ENCODE data around the gene IMP3.
"Not testable (repeated sequence)": the region's sequence is repeated elsewhere in the genome, so short reads cannot be mapped to it uniquely, and the experiment has no call there.

The IMP3 gene

GRCh38 chr15:75651810-75652543 is 12.0 kb upstream of the IMP3 start:
- in situ Hi-C loops (cut with MboI; ENCODE audit: low sequenced_read_pairs): no loop called here

GRCh38 chr15:75650908-75651809 is 11.1 kb upstream of the IMP3 start:
- in situ Hi-C loops (cut with MboI; ENCODE audit: low sequenced_read_pairs): no loop called here

DNA sequence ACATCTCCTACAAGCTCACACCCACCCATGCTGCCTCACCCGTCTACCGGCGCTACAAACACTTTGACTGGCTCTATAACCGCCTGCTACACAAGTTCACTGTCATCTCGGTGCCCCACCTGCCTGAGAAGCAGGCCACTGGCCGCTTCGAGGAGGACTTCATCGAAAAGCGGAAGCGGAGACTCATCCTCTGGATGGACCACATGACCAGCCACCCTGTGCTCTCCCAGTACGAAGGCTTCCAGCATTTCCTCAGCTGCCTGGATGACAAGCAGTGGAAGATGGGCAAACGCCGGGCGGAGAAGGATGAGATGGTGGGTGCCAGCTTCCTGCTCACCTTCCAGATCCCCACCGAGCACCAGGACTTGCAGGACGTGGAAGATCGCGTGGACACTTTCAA is 9.8 kb upstream of the IMP3 start:
- in situ Hi-C loops (cut with MboI; ENCODE audit: low sequenced_read_pairs): no loop called here

DNA sequence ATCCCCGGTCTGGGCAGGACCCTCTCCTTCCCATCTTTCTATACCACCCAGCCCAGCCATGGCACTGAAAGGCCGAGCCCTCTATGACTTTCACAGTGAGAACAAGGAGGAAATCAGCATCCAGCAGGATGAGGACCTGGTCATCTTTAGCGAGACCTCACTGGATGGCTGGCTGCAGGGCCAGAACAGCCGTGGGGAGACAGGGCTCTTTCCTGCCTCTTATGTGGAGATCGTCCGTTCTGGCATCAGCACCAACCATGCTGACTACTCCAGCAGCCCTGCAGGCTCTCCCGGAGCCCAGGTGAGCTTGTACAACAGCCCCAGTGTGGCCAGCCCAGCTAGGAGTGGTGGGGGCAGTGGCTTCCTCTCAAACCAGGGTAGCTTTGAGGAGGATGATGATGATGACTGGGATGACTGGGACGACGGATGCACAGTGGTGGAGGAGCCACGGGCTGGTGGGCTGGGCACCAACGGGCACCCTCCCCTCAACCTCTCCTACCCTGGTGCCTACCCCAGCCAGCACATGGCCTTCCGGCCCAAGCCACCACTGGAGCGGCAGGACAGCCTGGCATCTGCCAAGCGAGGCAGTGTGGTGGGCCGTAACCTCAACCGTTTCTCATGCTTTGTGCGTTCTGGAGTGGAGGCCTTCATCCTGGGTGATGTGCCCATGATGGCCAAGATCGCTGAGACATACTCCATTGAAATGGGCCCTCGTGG is 9.2 kb upstream of the IMP3 start:
- in situ Hi-C loops (cut with MboI; ENCODE audit: low sequenced_read_pairs): no loop called here

DNA sequence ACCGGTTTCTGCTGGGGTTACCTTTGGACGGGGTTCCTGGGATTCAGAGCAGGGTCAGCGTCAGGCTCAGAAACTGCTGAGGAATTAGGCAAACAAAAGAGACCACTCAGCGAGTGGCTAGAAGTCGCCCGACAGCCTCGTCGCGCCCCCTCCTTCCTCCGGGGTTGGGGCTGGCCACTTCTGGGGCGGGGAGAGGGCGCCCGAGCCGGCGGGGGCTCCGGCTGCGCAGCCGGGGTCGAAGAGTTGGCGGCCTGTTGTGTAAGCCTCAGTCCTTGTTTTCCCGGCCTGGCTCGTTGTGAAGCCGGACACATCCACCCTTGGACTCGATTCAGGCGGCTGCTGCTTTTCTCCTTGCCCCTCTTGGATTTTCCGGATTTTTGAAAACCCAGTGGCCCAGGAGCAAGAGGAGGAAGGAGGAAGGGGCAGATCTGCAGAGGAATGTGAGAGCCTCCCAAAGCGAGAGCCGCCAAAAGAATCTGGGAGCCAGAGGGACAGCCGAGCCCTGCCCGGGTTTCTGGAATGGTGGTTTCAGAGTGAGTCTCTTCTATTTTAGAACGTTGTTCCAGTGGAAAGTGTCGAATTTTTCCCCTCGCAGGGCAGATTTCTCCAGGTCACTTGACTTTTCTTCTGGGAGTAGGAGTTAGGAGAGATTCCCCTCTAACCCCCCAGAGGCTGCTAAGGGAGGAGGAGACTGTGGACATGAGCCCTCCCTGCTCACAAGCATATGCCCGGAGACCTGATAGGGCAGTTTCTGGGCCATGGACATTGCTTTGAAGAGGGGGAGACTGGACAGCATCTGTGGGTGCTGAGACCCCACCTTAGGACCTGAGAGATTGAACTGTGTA is 8.4 kb upstream of the IMP3 start:
- in situ Hi-C loops (cut with MboI; ENCODE audit: low sequenced_read_pairs): no loop called here

DNA sequence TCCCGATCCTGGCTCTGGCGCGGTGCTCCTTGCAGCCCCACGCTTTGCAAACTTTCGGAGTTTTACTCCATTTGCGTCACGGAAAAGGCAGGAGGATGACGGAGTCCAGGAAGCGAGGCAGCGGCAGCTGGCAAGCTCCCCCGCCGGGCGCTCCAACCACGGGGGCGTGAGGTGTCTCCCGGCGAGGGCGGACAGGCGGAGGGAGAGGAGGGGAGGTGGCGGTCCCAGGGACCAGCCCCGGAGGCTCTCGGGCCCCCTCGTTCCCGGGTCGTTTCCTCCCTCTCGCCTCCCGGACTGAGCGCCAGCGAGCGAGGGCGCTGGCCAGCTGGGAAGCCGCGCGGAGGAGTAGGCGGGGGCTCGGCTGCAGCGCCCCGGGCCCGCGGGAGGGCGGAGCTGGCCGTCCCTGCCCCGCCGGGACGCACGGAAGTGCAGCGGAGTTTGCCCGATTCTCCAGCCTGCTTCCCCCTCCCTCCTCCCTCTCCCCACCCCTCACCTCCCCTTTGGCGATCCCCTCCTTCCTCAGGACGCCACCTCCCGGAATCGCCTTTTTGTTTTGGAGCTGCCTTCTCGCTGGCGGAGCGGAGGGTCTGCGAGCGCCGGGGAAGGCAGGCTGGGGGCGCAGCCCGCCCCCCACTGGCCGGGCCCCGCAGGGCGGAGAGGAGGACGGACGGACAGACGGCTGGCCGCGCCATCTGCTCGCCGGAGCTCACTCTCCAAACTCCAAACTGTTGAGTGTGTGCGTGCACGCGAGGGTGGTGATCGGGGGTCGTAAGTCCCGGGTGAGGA is 7.5 kb upstream of the IMP3 start, which contains the start of gene SNX33:
TSS of gene SNX33 (plus strand) at position 543 of the 786 bp plus-strand sequence. CDS start 1,191 bp downstream, outside the sequence.
- in situ Hi-C loops (cut with MboI; ENCODE audit: low sequenced_read_pairs): no loop called here

DNA sequence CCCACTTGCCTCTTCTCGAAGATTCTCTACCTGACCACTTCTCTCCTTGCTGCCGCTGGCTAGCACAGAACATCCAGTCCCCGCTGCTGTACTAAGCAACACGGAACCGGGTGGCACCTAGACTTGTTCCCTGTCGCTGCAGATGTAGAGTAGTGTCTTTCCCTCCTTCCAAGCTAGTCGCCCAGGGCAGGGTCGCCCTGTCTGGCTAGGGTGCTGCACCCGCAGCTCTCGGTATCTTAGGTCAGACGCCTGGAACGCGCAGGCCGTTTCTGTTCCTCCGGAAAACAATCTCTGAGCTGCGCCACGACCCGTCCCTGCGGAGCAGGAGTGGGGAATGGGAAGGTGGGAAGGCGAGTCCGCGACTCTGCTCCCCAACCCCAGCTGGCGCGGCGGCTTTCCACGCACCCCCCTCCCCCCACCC is 6.9 kb upstream of the IMP3 start:
- in situ Hi-C loops (cut with MboI; ENCODE audit: low sequenced_read_pairs): no loop called here

- in situ Hi-C loops (cut with MboI; ENCODE audit: low sequenced_read_pairs): no loop called here
Measured at GRCh38 chr15:75646112-75646943, 6.3 kb upstream of the IMP3 start.

DNA sequence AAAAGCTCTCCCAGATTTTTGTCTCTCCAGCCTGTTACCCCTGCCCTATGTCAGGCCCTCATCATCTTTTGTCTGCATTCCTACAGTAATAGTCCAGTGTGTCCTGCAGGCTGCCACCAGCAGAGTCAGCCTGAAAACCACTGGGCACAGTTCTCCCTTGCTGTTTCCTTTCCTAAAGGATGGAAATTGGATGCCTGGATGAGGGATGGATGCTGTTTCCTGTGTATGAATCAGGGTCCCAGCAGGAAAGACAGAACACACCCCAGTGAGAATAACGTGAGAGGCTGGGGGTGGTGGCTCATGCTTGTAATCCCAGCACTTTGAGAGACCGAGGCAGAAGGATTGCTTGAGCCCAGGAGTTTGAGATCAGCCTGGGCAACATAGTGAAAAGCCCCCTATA is 4.4 kb upstream of the IMP3 start:
- in situ Hi-C loops (cut with MboI; ENCODE audit: low sequenced_read_pairs): no loop called here

- in situ Hi-C loops (cut with MboI; ENCODE audit: low sequenced_read_pairs): no loop called here
Measured at GRCh38 chr15:75641603-75642002, 1.6 kb upstream of the IMP3 start.

DNA sequence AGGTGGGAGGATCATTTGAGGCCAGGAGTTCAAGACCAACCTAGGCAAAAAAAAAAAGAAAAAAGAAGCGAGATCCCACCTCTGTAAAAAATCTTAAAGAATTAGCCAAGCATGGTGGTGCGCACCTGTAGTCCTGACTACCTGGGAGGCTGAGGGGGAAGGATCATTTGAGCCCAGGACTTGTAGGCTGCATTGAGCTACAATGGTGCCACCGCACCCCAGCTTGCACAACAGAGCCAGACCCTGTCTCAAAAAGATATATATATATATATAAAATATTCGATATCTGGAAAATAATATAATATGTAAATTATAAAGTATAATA is 1.1 kb upstream of the IMP3 start:
- in situ Hi-C loops (cut with MboI; ENCODE audit: low sequenced_read_pairs): no loop called here

- in situ Hi-C loops (cut with MboI; ENCODE audit: low sequenced_read_pairs): no loop called here
Measured at GRCh38 chr15:75640483-75641178, 607 bp upstream of the IMP3 start.

DNA sequence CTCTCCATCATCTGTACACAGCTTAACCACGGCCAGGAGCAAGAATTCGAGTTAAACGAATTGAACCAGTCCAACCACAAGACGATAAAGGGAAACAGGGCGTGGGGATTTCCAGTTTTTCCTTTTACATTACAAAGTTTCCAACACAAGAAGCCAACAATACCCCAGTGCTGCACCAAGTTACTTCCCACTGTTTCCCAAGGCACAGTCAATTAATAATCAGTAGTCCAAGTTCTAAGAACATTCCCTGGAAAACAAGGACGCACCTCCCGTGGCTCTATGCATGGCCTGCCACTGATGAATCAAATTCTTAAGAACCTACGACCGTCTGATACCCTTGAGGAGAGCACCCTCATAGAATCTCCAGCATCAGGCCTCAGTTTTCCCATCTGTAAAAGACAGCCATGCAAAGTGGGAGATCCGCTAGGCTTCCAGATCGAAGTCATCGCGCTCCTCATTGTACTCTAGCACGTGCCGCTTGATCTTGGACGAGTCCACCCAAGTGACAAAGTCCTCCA is 774 bp downstream of the IMP3 start:
- in situ Hi-C loops (cut with MboI; ENCODE audit: low sequenced_read_pairs): no loop called here

GRCh38 chr15:75637245-75638009 is 2.6 kb downstream of the IMP3 start:
- in situ Hi-C loops (cut with MboI; ENCODE audit: low sequenced_read_pairs): no loop called here

GRCh38 chr15:75636026-75636425 is 4.0 kb downstream of the IMP3 start:
- in situ Hi-C loops (cut with MboI; ENCODE audit: low sequenced_read_pairs): no loop called here

- in situ Hi-C loops (cut with MboI; ENCODE audit: low sequenced_read_pairs): not testable (repeated sequence)
Measured at GRCh38 chr15:75633922-75634321, 6.1 kb downstream of the IMP3 start.

DNA sequence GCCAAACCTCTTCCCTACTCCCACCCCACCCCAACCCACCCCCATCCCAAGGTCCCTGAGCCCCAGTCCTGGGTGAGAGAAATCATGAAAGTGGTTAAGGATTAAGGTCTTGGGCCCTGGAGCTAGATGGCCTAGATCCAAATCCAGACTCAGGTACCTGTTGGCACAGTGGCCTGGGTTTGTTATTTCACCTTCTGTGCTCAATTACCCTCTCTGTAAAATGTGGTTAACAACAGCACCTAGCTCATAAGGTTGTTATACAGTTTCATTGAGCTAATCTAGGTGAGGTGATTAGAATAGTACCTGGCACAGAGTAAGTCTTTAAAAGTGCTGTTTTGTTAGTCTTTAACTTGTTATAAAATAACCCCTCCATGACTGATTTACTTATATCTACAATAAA is 8.1 kb downstream of the IMP3 start:
- in situ Hi-C loops (cut with MboI; ENCODE audit: low sequenced_read_pairs): no loop called here
